Lung (tissue), 5 donors: Measurements from ENCODE around the gene USP6. TPM values are rescaled to one million over a fixed set of nuclear protein-coding genes. Genes with fewer than 3 reads are reported as not detected.

Experiments
- polyA plus RNA-seq, 2 donors: library from polyadenylated mRNA; stranded (reverse); fragments of 200-250 nt; gene quantifications; one replicate each; pipeline ENCODE4 v1.2.1, GENCODE V29; 2013
- small RNA-seq: library from RNA; depleted of rRNA; stranded (forward); fragments of <200 nt; gene quantifications from one replicate; pipeline ENCODE3, GENCODE V24; 2014; ENCODE audit warnings: low replicate concordance
- total RNA-seq, 2 donors: library from RNA; depleted of rRNA in 1 of 2; stranded (reverse); fragments of >200 nt in 1 of 2; gene quantifications; one replicate each; pipeline ENCODE4 v1.2.1, GENCODE V29; 2014 to 2021
- donor health status: Bipolar disorder and iron deficiency.
- donor health status: healthy.
- donor health status: DM: yes; HTN: yes; CAD: no.

Gene USP6
- total and polyA plus RNA-seq, 4 donors = 0.05 to 0.46 (median 0.21) TPM

Small RNAs within 50 kb of the gene (small RNA-seq; reads per million reads assigned to genes)
- not detected for gene AC012146.4

Other genes starting within 250 kb of the USP6 start
- gene C17orf107, start 216.5 kb upstream of the USP6 start, total RNA-seq = 1 to 10 TPM; 2.8 to 4.5 TPM
- 1 to 10 TPM; 1.3 to 2.7 TPM for gene C17orf107, start 216.5 kb upstream of the USP6 start, polyA plus RNA-seq
- gene CHRNE, start 212.9 kb upstream of the USP6 start, total RNA-seq = 1 to 10 TPM in 1 of 2 donors, under 1 TPM in 1; 0.77 to 1.2 TPM
- 1 to 10 TPM in 1 of 2 donors, under 1 TPM in 1; 0.61 to 2.3 TPM for gene CHRNE, start 212.9 kb upstream of the USP6 start, polyA plus RNA-seq
- under 1 TPM; 0.18 to 0.94 TPM for gene GP1BA, start 183.8 kb upstream of the USP6 start, total RNA-seq
- 1 to 10 TPM in 1 of 2 donors, under 1 TPM in 1; 0.26 to 1.4 TPM for gene GP1BA, start 183.8 kb upstream of the USP6 start, polyA plus RNA-seq
- gene SLC25A11, start 176.0 kb upstream of the USP6 start, total RNA-seq = 10 to 100 TPM; 34.8 to 65.8 TPM
- 10 to 100 TPM; 42.5 to 72.1 TPM for gene SLC25A11, start 176.0 kb upstream of the USP6 start, polyA plus RNA-seq
- 100 to 1,000 TPM in 1 of 2 donors, 10 to 100 TPM in 1; 30.8 to 107 TPM for gene RNF167, start 175.8 kb upstream of the USP6 start, total RNA-seq
- gene RNF167, start 175.8 kb upstream of the USP6 start, polyA plus RNA-seq = 100 to 1,000 TPM in 1 of 2 donors, 10 to 100 TPM in 1; 86.7 to 142 TPM
- 100 to 1,000 TPM; 461 to 827 TPM for gene PFN1, start 167.5 kb upstream of the USP6 start, total RNA-seq
- gene PFN1, start 167.5 kb upstream of the USP6 start, polyA plus RNA-seq = 1,000 to 10,000 TPM in 1 of 2 donors, 100 to 1,000 TPM in 1; 671 to 2,264 TPM
- 10 to 100 TPM in 1 of 2 donors, 1 to 10 TPM in 1; 3.3 to 10.7 TPM for gene ENO3, start 164.9 kb upstream of the USP6 start, total RNA-seq
- gene ENO3, start 164.9 kb upstream of the USP6 start, polyA plus RNA-seq = 1 to 10 TPM; 7.2 to 9.3 TPM
- gene SPAG7, start 148.2 kb upstream of the USP6 start, total RNA-seq = 10 to 100 TPM; 63.8 to 75.4 TPM
- 100 to 1,000 TPM in 1 of 2 donors, 10 to 100 TPM in 1; 76.2 to 101 TPM for gene SPAG7, start 148.2 kb upstream of the USP6 start, polyA plus RNA-seq
- gene CAMTA2, start 128.4 kb upstream of the USP6 start, total RNA-seq = 10 to 100 TPM; 15.0 to 53.4 TPM
- 10 to 100 TPM; 45.8 to 66.3 TPM for gene CAMTA2, start 128.4 kb upstream of the USP6 start, polyA plus RNA-seq
- gene INCA1, start 118.5 kb upstream of the USP6 start, total RNA-seq = 1 to 10 TPM; 1.9 to 2.0 TPM
- gene INCA1, start 118.5 kb upstream of the USP6 start, polyA plus RNA-seq = 1 to 10 TPM in 1 of 2 donors, under 1 TPM in 1; 0.89 to 3.4 TPM
- gene KIF1C, start 118.1 kb upstream of the USP6 start, total RNA-seq = 100 to 1,000 TPM in 1 of 2 donors, 10 to 100 TPM in 1; 48.0 to 190 TPM
- 10 to 100 TPM; 61.8 to 89.8 TPM for gene KIF1C, start 118.1 kb upstream of the USP6 start, polyA plus RNA-seq
- gene SLC52A1, start 80.6 kb upstream of the USP6 start, total RNA-seq = 1 to 10 TPM in 1 of 2 donors, under 1 TPM in 1; 0.54 to 1.3 TPM
- under 1 TPM; 0.47 to 0.71 TPM for gene SLC52A1, start 80.6 kb upstream of the USP6 start, polyA plus RNA-seq
- gene ZFP3, start 37.6 kb upstream of the USP6 start, total RNA-seq = 1 to 10 TPM; 4.8 to 7.3 TPM
- 1 to 10 TPM; 2.3 to 2.6 TPM for gene ZFP3, start 37.6 kb upstream of the USP6 start, polyA plus RNA-seq
- gene ZNF232, start 4.2 kb upstream of the USP6 start, total RNA-seq = 10 to 100 TPM in 1 of 2 donors, 1 to 10 TPM in 1; 9.6 to 14.1 TPM
- gene ZNF232, start 4.2 kb upstream of the USP6 start, polyA plus RNA-seq = 1 to 10 TPM; 6.8 to 9.4 TPM
- 10 to 100 TPM in 1 of 2 donors, 1 to 10 TPM in 1; 7.9 to 14.4 TPM for gene ZNF594, start 75.8 kb downstream of the USP6 start, total RNA-seq
- 1 to 10 TPM; 1.6 to 2.1 TPM for gene ZNF594, start 75.8 kb downstream of the USP6 start, polyA plus RNA-seq
- gene SCIMP, start 118.8 kb downstream of the USP6 start, total RNA-seq = 10 to 100 TPM in 1 of 2 donors, 1 to 10 TPM in 1; 2.3 to 18.6 TPM
- 10 to 100 TPM in 1 of 2 donors, 1 to 10 TPM in 1; 3.8 to 22.2 TPM for gene SCIMP, start 118.8 kb downstream of the USP6 start, polyA plus RNA-seq
- 10 to 100 TPM; 34.0 to 38.2 TPM for gene RABEP1, start 166.3 kb downstream of the USP6 start, total RNA-seq
- gene RABEP1, start 166.3 kb downstream of the USP6 start, polyA plus RNA-seq = 10 to 100 TPM; 14.9 to 16.2 TPM